Epithelial cell of esophagus (primary cell): ENCODE data around the gene APCDD1L.
A peak's percentile ranks its signal among the peaks of the same experiment; 100 is the strongest.

Experiments used
- DNase-seq: peaks from one replicate; pipeline ENCODE4 v3.0.0; 2010; ENCODE audit warnings: low read depth
- H3K4me3 ChIP-seq: 2 replicates; pipeline ENCODE4 v1.5.1; 2011; ENCODE audit warnings: mild to moderate bottlenecking, low read length, control low read depth
- CTCF ChIP-seq: IDR thresholded peaks from 2 replicates; pipeline ENCODE4 v1.5.1; 2011; ENCODE audit warnings: low read depth, mild to moderate bottlenecking, low read length, control low read depth, inconsistent platforms; ENCODE audit not compliant: insufficient read depth; ENCODE audit errors: missing control alignments

APCDD1L gene

GRCh38 chr20:58523072-58523970 lies 8.1 kb upstream of the APCDD1L start:
- TF ChIP-seq CTCF, result no peak
- no peak for DNase-seq

GRCh38 chr20:58522666-58523065 lies 7.5 kb upstream of the APCDD1L start:
- no peak overlapping the region for H3K4me3 ChIP-seq
- TF ChIP-seq CTCF, result no peak
- no peak for DNase-seq

More at GRCh38 chr20:58523072-58523970, 8.1 kb upstream of the APCDD1L start:
- H3K4me3 ChIP-seq, result no peak overlapping the region

- H3K4me3 ChIP-seq, result no peak overlapping the region
- no peak for TF ChIP-seq CTCF
Observed at GRCh38 chr20:58521763-58522162, 6.6 kb upstream of the APCDD1L start.

GRCh38 chr20:58519940-58520712 lies 4.9 kb upstream of the APCDD1L start:
- no peak for TF ChIP-seq CTCF
- H3K4me3 ChIP-seq, result no peak overlapping the region
- peak; percentile 48 for DNase-seq

More at GRCh38 chr20:58521763-58522162, 6.6 kb upstream of the APCDD1L start:
- no peak for DNase-seq

- no peak for DNase-seq
- no peak overlapping the region for H3K4me3 ChIP-seq
- TF ChIP-seq CTCF, result no peak
Observed at GRCh38 chr20:58518896-58519593, 3.8 kb upstream of the APCDD1L start.

- H3K4me3 ChIP-seq, result no peak overlapping the region
- no peak for DNase-seq
- TF ChIP-seq CTCF, result no peak
Observed at GRCh38 chr20:58518387-58518786, 3.2 kb upstream of the APCDD1L start.
